ENCODE measurements around the gene HOXD11.

GRCh38 chr2:176101216-176101830 is 5.8 kb upstream of the HOXD11 start:
- TF ChIP-seq CTCF (conservative IDR thresholded peaks at IDR 0.05; ENCODE audit: low read depth in 2 of 2) = no peak
- TF ChIP-seq, protein P1, sequence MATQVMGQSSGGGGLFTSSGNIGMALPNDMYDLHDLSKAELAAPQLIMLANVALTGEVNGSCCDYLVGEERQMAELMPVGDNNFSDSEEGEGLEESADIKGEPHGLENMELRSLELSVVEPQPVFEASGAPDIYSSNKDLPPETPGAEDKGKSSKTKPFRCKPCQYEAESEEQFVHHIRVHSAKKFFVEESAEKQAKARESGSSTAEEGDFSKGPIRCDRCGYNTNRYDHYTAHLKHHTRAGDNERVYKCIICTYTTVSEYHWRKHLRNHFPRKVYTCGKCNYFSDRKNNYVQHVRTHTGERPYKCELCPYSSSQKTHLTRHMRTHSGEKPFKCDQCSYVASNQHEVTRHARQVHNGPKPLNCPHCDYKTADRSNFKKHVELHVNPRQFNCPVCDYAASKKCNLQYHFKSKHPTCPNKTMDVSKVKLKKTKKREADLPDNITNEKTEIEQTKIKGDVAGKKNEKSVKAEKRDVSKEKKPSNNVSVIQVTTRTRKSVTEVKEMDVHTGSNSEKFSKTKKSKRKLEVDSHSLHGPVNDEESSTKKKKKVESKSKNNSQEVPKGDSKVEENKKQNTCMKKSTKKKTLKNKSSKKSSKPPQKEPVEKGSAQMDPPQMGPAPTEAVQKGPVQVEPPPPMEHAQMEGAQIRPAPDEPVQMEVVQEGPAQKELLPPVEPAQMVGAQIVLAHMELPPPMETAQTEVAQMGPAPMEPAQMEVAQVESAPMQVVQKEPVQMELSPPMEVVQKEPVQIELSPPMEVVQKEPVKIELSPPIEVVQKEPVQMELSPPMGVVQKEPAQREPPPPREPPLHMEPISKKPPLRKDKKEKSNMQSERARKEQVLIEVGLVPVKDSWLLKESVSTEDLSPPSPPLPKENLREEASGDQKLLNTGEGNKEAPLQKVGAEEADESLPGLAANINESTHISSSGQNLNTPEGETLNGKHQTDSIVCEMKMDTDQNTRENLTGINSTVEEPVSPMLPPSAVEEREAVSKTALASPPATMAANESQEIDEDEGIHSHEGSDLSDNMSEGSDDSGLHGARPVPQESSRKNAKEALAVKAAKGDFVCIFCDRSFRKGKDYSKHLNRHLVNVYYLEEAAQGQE (IDR thresholded peaks at IDR 0.05; ENCODE audit: unreplicated experiment) = no peak
- TF ChIP-seq POLR2AphosphoS5 (IDR thresholded peaks at IDR 0.05; ENCODE audit: low read depth) = no peak
- peak; percentile 95 for TF ChIP-seq EZH2 (IDR thresholded peaks at IDR 0.05; ENCODE audit: low read depth, unreplicated experiment)
- TF ChIP-seq JUNB (IDR thresholded peaks at IDR 0.05; ENCODE audit: unreplicated experiment) = no peak
- no peak for TF ChIP-seq ZNF331 (CRISPR knock-in tag; IDR thresholded peaks at IDR 0.05; ENCODE audit: low read depth)
- TF ChIP-seq, protein P2, sequence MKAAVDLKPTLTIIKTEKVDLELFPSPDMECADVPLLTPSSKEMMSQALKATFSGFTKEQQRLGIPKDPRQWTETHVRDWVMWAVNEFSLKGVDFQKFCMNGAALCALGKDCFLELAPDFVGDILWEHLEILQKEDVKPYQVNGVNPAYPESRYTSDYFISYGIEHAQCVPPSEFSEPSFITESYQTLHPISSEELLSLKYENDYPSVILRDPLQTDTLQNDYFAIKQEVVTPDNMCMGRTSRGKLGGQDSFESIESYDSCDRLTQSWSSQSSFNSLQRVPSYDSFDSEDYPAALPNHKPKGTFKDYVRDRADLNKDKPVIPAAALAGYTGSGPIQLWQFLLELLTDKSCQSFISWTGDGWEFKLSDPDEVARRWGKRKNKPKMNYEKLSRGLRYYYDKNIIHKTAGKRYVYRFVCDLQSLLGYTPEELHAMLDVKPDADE (IDR thresholded peaks at IDR 0.05) = no peak
- no peak for TF ChIP-seq CREB1 (CRISPR knock-in tag; IDR thresholded peaks at IDR 0.05; ENCODE audit: low read depth)
- TF ChIP-seq EZH2phosphoT487 (IDR thresholded peaks at IDR 0.05; ENCODE audit: unreplicated experiment) = no peak
- TF ChIP-seq ZNF114 (CRISPR knock-in tag; IDR thresholded peaks at IDR 0.05) = no peak
- TF ChIP-seq STAT1 (IDR thresholded peaks at IDR 0.05; ENCODE audit: unreplicated experiment) = no peak
- TF ChIP-seq ZNF462 (CRISPR knock-in tag; IDR thresholded peaks at IDR 0.05) = no peak
